Nephron (organoid): ENCODE results near the gene PWWP2B.
"Not testable (repeated sequence)": the region's sequence is repeated elsewhere in the genome, so short reads cannot be mapped to it uniquely, and the experiment has no call there.

Experiments
- H3K27ac Mint-ChIP-seq, 3 experiments: 2 replicates each; pipeline ENCODE4 v1.8.0; 2020; ENCODE audit warnings: mixed read lengths in 3 of 3, mild to moderate bottlenecking in 2 of 3, moderate library complexity in 1 of 3
- H3K27me3 Mint-ChIP-seq: 2 replicates; pipeline ENCODE4 v1.8.0; 2021; ENCODE audit warnings: low read depth, mild to moderate bottlenecking, moderate library complexity, mixed read lengths
- H3K36me3 Mint-ChIP-seq: 2 replicates; pipeline ENCODE4 v1.8.0; 2020; ENCODE audit warnings: low read depth, mixed read lengths
- H3K4me1 Mint-ChIP-seq: 2 replicates; pipeline ENCODE4 v1.8.0; 2020; ENCODE audit warnings: mixed read lengths
- H3K4me3 Mint-ChIP-seq, 3 experiments: 2 replicates each; pipeline ENCODE4 v1.8.0; 2020; ENCODE audit warnings: mild to moderate bottlenecking in 3 of 3, mixed read lengths in 3 of 3, moderate library complexity in 2 of 3
- H3K9me3 Mint-ChIP-seq: 2 replicates; pipeline ENCODE4 v1.8.0; 2020; ENCODE audit warnings: mixed read lengths
- TF ChIP-seq, protein P1 (sequence below), 3 experiments: fragments of 200-600 bp; sonication (generic); IDR thresholded peaks; one replicate each; pipeline ENCODE4 v1.5.0; 2021; ENCODE audit warnings: antibody characterized with exemption in 3 of 3; ENCODE audit not compliant: unreplicated experiment in 3 of 3

PWWP2B gene

GRCh38 chr10:132385389-132385667 is 11.7 kb upstream of the PWWP2B start:
- H3K4me1 Mint-ChIP-seq = peaks cover 34% of the 10 kb centered on the region
- TF ChIP-seq, protein P1, sequence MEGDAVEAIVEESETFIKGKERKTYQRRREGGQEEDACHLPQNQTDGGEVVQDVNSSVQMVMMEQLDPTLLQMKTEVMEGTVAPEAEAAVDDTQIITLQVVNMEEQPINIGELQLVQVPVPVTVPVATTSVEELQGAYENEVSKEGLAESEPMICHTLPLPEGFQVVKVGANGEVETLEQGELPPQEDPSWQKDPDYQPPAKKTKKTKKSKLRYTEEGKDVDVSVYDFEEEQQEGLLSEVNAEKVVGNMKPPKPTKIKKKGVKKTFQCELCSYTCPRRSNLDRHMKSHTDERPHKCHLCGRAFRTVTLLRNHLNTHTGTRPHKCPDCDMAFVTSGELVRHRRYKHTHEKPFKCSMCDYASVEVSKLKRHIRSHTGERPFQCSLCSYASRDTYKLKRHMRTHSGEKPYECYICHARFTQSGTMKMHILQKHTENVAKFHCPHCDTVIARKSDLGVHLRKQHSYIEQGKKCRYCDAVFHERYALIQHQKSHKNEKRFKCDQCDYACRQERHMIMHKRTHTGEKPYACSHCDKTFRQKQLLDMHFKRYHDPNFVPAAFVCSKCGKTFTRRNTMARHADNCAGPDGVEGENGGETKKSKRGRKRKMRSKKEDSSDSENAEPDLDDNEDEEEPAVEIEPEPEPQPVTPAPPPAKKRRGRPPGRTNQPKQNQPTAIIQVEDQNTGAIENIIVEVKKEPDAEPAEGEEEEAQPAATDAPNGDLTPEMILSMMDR (IDR thresholded peaks at IDR 0.05; ENCODE audit: unreplicated experiment in 3 of 3) = no peak
- H3K27me3 Mint-ChIP-seq = peaks cover 5% of the 10 kb centered on the region
- H3K36me3 Mint-ChIP-seq = no peaks in the 10 kb centered on the region
- H3K27ac Mint-ChIP-seq = peak overlapping the region; percentile 62 to 76 (median 63)
- peaks cover 2% of the 10 kb centered on the region for H3K9me3 Mint-ChIP-seq
- no peak overlapping the region for H3K4me3 Mint-ChIP-seq

DNA sequence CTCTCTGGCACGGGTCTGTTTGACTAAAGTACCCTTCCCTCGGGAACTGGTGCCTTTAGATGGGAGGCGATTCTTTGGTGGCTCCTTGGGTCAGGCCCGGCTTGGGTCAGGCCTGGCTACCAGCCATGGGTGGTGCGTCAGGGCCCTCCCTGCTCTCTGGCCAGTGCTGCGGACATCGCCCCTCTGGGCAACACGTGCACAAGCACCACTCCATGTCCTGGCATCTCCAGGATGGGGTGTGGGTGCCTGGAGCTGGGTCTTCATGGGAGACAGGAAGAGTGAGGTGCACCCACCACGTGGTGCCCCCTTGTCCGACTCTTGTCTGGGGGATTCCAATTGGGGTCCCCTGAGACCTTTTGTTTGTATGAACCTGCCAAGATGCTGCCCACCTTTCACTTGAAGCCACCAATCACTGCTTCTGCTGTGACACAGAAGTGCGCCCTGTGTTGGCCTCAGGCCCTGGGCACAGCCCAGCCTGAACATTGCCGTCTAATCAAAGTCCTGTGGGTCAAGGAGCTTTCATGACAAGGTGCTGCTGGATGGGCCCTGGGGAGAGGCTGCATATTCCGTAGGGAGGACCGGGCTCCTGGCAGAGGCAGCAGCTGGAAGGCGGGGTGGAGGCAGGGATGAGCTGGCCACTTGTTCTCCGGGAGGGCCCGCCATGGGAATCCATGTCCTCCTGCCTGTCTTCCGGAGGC is 11.1 kb upstream of the PWWP2B start:
- Mint-ChIP-seq H3K9me3 (peaks cover 2% of the 10 kb centered on the region), H3K4me3 (no peak overlapping the region), H3K27ac (peak overlapping the region; percentile 62 to 76 (median 63)), H3K36me3 (no peaks in the 10 kb centered on the region), H3K4me1 (peaks cover 34% of the 10 kb centered on the region), H3K27me3 (peaks cover 5% of the 10 kb centered on the region)
- TF ChIP-seq, protein P1 (IDR thresholded peaks at IDR 0.05; ENCODE audit: unreplicated experiment in 3 of 3) = no peak

- Mint-ChIP-seq H3K4me1 (peaks cover 34% of the 10 kb centered on the region), H3K4me3 (no peak overlapping the region), H3K9me3 (peaks cover 2% of the 10 kb centered on the region), H3K27ac (no peak overlapping the region), H3K36me3 (no peaks in the 10 kb centered on the region), H3K27me3 (peaks cover 5% of the 10 kb centered on the region)
- TF ChIP-seq, protein P1 (IDR thresholded peaks at IDR 0.05; ENCODE audit: unreplicated experiment in 3 of 3) = no peak
Observed at GRCh38 chr10:132386419-132386831, 10.6 kb upstream of the PWWP2B start.

DNA sequence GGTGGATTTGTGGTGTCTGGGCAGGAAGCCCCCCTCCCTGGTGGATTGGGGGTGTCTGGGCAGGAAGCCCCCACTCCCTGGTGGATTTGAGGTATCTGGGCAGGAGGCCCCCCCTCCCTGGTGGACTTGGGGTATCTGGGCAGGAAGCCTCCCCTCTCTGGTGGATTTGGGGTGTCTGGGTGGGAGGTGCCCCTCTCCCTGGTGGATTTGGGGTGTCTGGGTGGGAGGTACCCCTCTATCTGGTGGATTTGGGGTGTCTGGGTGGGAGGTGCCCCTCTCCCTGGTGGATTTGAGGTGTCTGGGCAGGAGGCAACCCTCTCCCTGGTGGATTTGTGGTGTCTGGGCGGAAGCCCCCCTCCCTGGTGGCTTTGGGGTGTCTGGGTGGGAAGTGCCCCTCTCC is 10.1 kb upstream of the PWWP2B start:
- H3K27me3 Mint-ChIP-seq, H3K27ac Mint-ChIP-seq: not testable (repeated sequence)

DNA sequence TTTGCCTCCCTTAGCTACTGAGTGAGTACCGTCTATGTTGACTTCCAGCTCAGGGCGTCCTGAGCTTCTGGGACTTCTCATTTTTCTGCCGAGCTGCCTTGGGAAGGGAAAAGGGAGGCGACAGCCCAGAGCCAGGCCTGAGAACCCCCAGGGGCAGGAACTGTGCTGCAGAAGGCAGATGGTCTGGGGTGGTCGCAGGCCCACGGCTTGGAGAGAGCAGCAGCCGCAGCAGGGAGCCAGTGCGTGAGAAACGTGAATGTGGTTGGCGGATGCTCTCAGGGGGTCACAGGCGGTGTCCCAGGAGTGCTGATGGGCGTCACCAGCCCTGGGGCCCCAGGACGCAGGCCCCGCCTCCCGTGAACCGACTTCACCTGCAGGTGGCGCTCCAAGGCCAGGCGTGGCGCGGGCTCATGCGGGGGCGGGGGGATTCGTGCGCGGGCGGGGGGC is 9.2 kb upstream of the PWWP2B start:
- Mint-ChIP-seq H3K9me3 (peaks cover 3% of the 10 kb centered on the region), H3K4me1 (peaks cover 28% of the 10 kb centered on the region), H3K27me3 (no peaks in the 10 kb centered on the region), H3K4me3 (peak overlapping the region; percentile 56 to 75 (median 71)), H3K27ac (peak overlapping the region; percentile 46 to 82 (median 81)), H3K36me3 (no peaks in the 10 kb centered on the region)
- TF ChIP-seq, protein P1 (IDR thresholded peaks at IDR 0.05; ENCODE audit: unreplicated experiment in 3 of 3) = peak; percentile 56 to 64 (median 62)

More for the DNA sequence above, 10.1 kb upstream of the PWWP2B start:
- not testable (repeated sequence) for H3K4me3 Mint-ChIP-seq, H3K9me3 Mint-ChIP-seq, H3K36me3 Mint-ChIP-seq
- peaks cover 34% of the 10 kb centered on the region for H3K4me1 Mint-ChIP-seq

- Mint-ChIP-seq H3K4me1 (peaks cover 25% of the 10 kb centered on the region), H3K27ac (no peak overlapping the region), H3K36me3 (no peaks in the 10 kb centered on the region), H3K9me3 (peaks cover 3% of the 10 kb centered on the region), H3K27me3 (no peaks in the 10 kb centered on the region), H3K4me3 (peak overlapping the region in 1 of 3 experiments; percentile 17)
- TF ChIP-seq, protein P1 (IDR thresholded peaks at IDR 0.05; ENCODE audit: unreplicated experiment in 3 of 3) = no peak
Observed at GRCh38 chr10:132388891-132389432, 8.0 kb upstream of the PWWP2B start.
